ENCODE data around the gene HS3ST3A1.
"Not testable (repeated sequence)": the region's sequence is repeated elsewhere in the genome, so short reads cannot be mapped to it uniquely, and the experiment has no call there.

The HS3ST3A1 gene

DNA sequence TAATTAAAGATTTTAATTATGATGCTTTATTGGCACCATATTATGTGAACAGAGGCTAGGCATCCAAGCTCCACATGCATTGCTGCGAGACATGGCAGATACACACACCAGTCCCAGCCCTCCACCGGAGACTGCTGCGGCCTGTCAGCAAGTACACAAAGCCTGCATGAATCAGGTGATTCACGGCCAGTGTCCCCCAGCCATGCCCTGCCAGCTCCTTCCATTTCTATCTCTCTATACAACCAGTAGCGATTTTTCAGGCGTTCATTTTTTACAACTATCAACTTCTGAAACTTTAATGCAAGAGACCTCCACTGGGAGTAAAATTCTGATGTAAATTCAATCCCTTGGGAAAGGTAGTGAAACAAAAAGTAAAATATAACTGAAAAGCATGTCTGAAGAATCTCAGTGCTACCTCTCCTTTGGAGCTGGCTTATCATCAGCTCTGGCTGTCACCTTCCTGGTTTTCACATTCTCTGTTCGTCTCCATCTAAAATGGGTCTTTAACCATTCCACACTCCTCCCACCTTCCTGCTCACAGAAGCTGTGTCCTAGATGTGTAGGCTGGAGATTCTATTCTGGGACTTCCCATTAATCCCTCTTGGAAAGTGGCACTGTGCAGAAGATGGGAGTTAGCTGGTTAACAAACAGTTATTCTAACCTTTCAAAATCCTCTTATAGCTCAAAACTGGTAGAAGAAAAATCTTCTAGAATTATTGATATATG lies 32.2 kb downstream of the HS3ST3A1 start:
- DNase-seq: no peak

DNA sequence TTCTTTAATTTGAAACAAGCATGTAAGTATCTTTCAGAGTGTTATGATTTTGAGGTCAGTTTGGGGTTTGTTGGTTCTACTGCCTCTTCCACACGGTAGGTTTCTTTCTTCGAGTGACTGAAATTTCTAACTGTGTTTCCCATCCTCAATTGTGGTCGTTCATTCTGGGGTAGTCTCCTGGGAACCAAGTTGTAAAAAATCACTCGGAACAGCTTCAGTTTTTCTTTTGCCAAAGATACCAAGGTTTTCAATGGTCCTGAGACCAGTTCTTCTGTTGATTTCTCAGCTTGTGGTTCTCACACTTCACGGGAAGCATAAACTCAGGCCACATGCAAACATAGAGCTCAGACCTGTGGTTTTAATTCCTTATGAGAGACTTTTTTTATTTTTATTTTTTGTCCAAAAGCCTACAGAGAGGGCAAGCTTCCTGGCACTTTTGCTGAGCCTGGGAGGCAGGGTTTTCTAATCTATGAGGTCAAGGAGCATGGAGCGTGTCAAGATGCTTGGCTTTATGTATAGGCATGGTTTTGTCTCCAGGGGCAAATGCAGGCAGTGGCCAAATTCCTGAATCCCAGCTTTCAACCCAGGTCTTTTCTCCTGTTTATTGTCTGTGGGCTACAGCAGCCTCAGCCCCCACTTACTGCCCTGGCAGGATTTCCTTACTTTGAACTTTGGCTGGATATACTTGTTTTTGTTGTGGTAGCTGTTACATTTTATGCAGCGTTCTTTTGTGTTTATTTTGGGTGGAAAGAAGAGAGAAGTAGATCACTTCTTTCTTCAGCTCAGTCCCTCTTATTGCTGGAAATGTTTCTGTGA lies 32.9 kb downstream of the HS3ST3A1 start:
- no peak for DNase-seq

DNA sequence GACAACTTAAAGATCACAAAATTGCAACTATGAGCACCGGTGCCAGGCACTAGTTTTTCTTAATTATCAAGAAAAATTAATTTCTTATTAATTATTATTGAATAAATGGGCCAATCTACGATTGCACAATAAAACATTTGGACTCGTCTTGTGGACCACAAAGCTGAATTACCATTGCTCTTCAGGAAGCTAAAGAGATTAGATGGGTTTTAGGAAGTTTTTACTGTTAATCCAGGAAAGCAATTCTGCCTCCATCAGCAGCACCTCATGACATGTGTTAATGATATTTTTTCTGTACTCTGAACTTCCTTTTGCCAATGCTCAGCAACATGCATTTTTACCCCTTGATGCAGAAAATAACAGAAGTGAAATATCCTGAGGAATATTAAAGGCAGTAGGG lies 37.9 kb downstream of the HS3ST3A1 start:
- DNase-seq: no peak

DNA sequence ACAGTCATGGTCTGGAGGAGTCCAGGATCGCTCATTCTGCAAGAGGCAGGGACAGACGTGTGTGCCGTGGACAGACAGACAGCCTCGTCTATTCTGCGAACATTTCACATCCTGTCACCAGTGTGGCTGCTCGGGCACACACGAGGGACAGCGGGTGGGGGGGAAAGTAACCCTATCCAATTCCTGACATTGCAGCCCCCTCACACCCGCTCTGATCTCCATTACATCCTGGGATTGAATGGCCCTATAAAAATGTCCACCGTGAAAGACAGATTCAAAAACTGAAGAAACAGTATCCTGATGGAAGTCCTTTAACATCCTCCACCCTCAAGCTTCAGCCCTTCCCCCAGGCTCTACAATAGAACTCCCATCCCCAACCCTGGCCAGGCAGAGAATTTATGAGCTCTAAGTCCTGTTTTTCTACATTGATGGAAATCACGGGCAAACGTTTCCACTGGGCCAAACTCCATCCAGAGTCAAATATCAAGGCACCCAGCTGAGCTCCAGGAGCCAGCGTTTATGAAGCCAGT lies 39.4 kb downstream of the HS3ST3A1 start:
- no peak for DNase-seq

DNA sequence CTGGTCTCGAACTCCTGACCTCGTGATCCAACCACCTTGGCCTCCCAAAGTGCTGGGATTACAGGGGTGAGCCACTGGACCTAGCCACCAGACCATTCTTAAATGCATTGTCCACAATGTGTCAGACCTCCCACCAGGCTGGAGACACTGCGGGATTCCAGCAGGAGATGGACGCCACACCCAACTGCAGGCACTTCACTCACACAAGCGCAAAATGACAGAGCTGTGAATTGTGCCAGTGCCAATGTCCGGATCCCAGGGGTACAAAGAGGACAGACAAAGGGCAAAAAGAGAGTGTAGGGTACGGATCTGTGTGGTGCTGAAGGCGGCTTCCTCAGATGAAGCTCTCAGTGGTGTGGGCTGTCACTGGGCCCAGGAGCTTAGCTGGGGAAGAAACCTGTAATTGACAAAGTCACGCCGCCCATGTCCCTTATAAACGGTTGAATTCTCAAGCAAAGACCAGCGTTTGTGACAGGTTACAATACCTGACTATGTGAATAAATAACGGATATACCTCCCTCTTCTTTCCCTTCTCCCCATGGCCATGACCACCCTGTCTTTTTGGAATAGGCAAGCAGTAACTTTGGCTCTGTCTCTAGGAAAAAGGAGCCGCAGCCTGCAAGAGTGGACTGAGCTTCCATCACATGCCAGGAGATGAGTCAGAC lies 40.0 kb downstream of the HS3ST3A1 start:
- DNase-seq: no peak

DNA sequence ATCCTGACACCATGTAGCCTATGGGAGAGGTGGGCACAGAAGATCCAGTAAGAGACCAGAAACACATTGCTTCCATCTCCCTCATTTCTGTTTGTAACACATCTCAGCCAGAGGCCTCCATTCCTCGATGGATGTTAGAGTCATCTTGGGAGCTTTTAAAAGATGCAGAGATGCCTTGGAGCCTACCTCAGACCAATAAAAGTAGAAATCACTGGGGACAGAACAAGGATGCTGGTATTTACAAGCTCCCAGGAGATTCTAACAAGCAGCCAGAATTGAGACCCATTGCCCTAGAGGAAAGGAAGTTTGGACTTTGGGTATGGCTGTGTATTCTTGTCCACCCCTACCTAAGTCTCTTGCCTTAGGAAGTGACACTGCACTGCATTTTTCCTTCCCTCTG lies 40.8 kb downstream of the HS3ST3A1 start:
- no peak for DNase-seq

DNA sequence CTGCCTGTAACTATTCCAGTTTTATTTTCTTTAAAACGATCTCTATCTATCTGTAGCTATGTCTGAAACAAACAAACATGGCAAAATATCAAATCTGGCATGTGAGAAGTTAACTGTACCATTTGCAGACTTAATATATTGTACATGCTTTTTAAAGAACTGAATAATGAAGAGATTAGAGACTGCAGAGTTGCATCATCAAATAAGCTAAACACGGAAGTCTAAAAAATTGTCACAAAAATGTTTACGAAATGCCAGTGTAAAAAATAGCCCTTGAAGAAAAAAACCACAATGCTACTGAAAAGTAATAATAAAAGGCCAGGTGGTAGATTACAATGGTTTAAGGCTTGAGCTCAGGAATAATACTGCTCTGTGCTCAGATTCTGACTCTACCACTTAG lies 43.1 kb downstream of the HS3ST3A1 start:
- no peak for DNase-seq

DNA sequence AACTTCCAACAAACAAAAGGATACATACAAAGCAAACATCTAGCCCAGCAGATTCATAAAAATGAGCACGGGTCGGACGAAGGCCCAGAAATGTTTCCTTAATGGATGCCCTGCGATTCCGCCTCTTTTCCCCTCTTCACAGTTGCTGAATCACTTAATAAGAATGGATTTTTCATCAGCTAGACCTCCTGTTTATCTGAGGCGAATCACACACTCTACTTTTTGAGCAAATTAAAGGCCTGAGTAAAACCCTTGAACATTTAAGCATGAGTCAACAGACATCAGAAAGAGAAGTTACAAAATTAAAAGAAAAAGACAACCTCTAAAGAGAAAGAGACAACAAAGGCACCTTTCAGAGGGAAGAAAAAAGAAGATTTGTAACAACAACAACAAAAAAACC lies 44.7 kb downstream of the HS3ST3A1 start:
- no peak for DNase-seq

DNA sequence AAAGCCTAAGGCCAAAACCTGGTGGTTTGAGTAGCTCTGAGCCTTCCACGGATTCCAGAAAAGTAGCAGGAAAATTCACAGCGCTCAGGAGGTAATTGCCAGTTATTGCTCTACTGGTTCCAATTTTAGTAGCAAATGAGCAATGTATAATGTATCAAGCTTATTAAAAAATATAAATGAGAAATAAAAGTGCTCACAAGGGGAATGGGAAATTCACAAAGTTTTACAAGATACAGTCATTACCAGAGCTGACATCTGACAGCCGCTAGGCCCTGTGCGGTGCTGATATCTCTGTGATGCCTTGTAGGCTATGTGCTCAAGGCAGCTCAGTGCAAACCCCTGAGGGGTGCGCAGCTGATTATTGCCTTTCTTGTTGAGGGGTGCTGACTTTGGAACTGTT lies 47.5 kb downstream of the HS3ST3A1 start:
- DNase-seq: no peak

DNA sequence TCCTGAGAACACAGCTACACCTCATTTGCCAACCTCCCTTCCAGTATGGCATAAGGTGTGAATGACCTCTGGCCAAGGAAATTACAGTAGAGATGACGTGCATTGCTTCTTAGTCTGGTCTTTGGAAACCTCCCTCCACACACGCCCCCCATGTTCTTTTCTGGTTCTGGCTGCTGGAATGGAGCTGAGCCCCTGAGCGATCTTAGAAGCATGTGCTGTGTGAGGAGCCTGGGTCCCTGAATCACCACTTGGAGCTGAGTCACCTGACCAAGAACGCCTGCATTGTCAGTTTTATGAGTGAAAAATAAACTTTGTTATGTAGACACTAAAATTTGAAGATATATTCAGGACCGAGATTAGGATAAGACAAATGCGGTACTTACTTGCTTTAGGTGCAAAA lies 51.4 kb downstream of the HS3ST3A1 start:
- no peak for DNase-seq

DNA sequence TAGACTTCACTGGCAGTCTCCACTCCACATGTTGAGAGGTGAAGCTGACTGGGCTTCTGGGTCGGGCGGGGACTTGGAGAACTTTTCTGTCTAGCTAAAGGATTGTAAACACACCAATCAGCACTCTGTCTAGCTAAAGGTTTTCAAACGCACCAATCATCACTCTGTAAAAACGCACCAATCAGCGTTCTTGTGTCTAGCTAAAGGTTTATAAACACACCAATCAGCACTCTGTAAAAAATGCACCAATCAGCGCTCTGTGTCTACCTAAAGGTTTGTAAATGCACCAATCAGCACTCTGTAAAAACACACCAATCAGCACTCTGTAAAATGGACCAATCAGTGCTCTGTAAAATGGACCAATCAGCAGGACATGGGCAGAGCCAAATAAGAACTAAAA lies 53.2 kb downstream of the HS3ST3A1 start:
- DNase-seq: not testable (repeated sequence)

DNA sequence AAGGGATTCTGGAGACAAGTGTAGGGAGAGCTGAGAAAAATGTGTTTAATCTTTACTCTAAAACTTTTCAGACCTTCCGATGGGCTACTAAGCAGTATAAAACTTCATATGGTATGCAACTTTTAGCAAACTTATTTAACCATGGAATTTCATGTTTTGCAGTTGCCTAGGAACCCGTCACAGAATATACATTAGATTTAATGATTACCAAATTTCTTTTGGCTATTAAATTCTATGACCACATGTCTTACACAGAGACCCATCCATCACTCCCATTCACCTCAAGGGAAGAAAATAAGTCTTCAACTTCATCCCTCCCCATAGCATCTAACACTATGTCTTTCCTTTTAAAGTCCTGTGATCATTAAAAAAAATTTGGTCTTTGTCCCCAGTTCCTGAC lies 54.9 kb downstream of the HS3ST3A1 start:
- DNase-seq: no peak

DNA sequence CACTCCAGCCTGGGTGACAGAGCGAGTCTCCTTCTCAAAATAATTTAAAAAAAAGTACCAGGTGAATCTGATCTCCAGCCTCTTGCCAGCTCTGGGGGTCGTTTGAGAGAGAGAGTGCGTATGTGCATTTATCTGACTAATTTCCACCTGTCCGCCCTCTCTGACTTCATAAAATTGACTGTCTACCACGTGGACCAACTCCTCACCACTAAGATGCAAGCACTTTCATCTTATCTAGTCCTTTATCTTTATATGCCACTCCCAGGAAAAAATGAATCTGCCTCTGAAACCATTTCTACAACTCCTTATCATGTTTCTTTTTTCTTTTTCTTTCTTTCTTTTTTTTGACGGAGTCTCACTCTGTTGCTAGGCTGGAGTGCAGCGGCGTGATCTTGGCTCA lies 55.8 kb downstream of the HS3ST3A1 start:
- no peak for DNase-seq

DNA sequence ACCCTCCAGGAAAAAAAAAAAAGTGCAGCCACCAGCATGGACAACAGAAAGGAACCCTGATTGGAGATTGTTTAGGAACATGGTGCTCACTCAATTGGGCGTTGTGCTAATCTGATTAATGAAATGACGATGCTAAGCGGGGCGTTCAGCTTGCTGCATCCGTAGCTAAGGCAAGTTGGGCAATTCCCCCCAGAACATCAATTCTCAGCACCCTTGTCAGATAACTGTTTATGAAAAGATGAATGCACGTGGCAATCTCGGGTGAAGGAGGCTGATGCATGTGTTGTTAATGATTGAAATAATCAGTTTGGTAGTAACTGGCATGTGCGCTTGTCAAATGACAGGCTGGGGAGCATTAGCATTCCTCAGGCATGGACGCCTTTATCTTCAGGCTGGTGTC lies 57.0 kb downstream of the HS3ST3A1 start:
- DNase-seq: no peak

DNA sequence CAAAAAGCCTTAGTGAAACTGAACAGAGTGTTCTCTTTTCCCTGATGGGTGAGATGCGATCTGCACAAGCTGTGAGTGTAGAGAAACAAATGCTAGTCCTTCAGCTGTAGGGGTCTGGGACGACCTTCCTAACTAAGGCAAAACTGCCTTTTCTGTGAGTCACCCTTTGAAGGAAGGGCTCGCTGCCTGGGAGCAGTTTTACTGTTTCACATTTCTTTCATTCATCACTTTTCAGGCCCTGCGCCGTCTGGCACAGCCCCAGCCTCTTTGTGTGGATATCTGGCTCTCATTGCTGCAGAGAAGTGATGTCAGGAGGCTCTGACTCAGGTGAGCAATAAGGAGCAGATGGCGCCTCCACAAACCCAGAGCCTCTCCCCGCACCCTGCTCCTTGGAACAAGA lies 57.4 kb downstream of the HS3ST3A1 start:
- DNase-seq: no peak

DNA sequence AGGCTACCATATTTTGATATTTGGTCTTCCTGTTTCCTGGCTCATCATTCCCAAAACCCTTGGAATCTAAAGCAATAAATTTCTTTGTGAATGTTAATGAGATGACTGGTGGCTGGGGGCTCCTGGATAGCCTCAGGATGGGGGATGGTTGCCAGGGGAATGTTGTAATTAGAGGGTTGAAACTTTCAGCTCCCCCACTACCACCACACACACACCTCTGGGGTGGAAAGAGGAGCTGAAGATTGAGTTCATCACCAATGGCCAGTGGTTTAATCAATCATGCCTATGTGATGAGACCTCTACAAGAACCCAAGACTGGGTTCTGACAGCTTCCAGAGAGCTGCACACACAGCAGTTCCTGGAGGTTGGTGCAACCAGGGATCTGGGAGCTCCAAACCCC lies 59.1 kb downstream of the HS3ST3A1 start:
- no peak for DNase-seq

DNA sequence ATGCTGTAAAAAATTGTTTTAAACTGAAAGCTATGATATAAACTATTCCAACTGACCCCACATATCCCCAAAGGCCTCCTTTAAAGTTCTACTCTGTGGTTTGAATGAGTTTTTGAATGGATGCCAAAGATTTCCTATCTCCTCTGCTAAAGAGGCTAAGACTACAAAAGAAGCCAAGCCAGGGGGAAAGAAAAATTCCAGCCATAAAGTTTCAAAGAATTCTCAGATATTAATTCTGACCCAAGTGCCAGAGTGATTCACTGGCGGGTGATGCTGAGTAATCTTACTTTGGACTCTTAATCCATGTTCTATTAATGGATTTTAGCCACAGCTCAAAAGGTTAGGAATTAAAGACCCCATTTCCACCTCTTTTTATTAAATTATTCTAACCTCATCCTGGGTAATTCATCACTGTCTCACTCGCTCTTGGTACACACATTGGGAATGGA lies 60.7 kb downstream of the HS3ST3A1 start:
- DNase-seq: no peak

DNA sequence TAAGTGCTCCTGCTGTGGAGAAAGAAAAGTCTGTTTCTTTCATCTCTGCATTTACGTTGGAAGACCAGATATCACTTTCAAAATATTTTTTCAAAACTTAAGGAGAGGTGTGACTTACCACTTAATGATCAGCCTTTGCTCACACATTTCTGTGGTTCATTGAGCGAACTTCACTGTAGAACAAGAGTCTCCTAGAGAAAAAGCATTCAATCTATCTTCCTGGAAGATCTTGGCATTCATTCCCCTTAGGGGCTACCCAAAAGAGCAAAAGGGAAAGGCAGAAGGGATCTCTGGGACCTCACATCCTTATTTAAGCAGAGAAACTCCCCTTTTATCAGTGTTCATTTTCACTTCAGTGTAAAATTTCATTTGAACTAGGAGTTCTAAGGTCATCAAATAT lies 61.2 kb downstream of the HS3ST3A1 start:
- no peak for DNase-seq

DNA sequence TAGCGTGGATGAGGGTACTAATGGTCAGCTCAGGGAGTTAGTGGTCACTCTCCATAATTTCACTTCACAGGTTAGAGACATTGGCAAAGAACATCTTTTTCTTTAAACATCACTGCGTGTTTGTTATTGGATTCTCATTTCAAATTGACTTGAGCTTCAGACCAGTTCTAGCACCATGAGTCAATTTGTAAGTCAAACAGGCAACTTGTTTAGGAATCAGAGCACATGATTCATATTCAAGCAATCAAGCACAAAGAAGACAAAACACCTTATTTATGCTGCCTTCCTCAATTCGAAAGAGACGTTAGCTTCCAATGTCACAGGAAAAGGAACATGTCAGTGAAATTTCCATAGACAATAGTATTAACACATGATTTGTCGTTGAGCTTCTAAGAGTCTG lies 62.3 kb downstream of the HS3ST3A1 start:
- no peak for DNase-seq

DNA sequence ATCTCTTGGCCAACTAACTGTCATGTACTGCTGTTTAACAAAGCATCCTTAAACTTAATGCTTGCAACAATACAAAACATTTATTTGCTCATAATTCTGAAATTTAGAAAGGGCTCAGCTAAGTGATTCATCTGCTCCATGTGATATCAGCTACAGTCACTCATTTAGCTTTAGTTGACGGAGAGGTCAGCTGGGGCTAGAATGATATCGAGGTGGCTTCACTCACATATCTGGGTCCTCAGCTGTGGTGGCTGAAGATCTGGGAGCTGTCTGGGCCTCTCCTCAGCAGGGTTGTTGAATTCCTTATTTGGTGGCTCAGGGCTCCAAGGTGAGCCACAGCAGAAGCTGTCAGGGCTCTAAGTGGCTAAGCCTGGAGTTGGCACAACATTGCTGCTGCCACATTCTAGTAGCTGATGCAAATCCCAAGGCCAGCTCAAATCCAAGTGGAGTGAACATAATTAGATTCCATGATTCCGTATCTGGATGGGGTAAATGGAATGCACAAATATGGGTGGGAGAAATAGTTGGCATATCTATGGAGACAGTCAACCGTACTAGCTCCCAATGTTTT lies 62.8 kb downstream of the HS3ST3A1 start:
- DNase-seq: no peak

DNA sequence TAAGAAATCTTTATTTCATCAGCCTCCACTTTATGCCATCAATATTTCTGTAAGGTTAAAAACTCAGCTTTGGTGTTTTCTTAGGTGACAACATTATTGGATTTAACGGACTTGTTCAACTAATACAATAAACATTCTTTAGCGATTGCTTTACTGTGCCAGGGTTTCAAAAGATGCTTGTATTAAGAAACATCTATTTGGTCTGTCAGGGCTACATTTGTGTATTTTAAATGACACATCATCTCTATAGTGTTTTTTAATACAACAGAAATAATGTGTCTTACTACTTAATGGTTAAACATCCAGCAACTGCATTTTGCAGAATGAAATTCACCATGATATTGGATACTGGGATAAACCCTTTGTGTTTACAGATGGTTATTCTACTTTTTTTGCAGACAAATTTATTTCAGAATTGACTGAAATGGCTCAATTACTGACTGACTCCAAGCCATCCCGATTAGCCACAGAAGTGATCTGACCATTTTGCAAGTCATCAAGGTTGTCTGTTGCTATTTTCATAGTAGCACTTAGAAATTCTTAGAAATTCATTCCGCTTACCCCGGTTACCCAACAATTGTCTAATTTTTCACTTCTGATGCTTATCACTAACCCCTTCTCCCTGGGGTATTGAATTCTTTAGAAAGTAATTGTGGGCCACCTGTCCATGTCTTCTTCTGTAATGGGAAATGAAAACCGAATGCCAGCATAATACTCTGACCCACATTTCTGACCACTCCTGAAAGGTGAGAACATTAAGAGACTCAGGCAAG lies 63.7 kb downstream of the HS3ST3A1 start:
- no peak for DNase-seq

DNA sequence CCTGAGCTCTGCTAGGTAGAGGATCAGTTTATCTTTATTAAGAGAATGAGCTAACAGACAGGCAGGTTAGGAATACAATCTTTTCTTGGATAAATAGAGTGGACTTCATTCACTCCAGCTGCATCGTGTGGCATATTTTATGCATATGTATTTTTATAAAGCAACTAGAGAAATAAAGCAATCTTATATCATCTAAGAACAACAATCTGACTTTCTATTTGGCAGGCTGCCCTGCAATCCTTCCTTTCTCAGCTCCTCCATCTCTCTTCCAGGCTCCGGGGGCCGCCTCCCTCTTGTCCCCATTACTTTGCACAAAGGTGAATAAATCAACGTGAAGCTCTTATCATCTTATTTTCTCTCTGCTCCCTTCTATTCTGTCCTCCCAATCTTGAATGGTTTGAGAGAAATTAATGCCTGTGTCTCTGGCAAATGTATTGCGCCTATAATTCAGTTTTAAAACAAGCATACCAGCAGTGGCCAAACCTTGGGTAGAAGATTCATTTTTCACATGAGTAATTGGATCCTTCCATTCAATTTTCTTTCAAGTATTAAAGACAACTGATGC lies 64.5 kb downstream of the HS3ST3A1 start:
- DNase-seq: no peak
